Common myeloid progenitor, CD34-positive (primary cell): Measurements from ENCODE around the gene CEP164.
A peak's percentile ranks its signal among the peaks of the same experiment; 100 is the strongest.

Experiments
- CTCF ChIA-PET: fragments of 350-600 bp; sonication (Branson Sonifier 250); formaldehyde crosslinking; loops from one replicate; lab custom pipeline; 2021; ENCODE audit warnings: antibody characterized with exemption; lab: Charles Lee
- POLR2A ChIA-PET: fragments of 350-600 bp; sonication (Branson Sonifier 250); formaldehyde crosslinking; loops from one replicate; lab custom pipeline; 2021; ENCODE audit warnings: antibody characterized with exemption; lab: Charles Lee
- DNase-seq, 3 donors: peaks; one replicate each; pipeline versions ENCODE4 v3.0.0 to v3.0.0-alpha.2; 2013
- H3K27ac ChIP-seq, 2 experiments: 1 replicate in 1 of 2; 2 replicates in 1 of 2; pipeline ENCODE4 v1.7.0; 2013; ENCODE audit warnings: inconsistent platforms in 2 of 2, low read length in 2 of 2, mild to moderate bottlenecking in 2 of 2, low read depth in 1 of 2, moderate library complexity in 1 of 2; ENCODE audit not compliant: severe bottlenecking in 2 of 2, insufficient read depth in 1 of 2, poor library complexity in 1 of 2
- H3K27me3 ChIP-seq, 5 experiments: replicated peaks in 2 of 5; 1 replicate in 3 of 5; 2 replicates in 2 of 5; pipeline versions ENCODE4 v1.6.1 to v1.7.0; 2013; ENCODE audit warnings: low read length in 4 of 5, mild to moderate bottlenecking in 2 of 5, moderate library complexity in 2 of 5, inconsistent platforms in 1 of 5; ENCODE audit not compliant: insufficient read depth in 5 of 5, control insufficient read depth in 4 of 5
- H3K36me3 ChIP-seq, 4 experiments: 1 replicate in 2 of 4; 2 replicates in 2 of 4; pipeline versions ENCODE4 v1.6.1 to v1.7.0; 2013; ENCODE audit warnings: low read length in 3 of 4, control low read depth in 1 of 4, mild to moderate bottlenecking in 1 of 4; ENCODE audit not compliant: control insufficient read depth in 4 of 4, insufficient read depth in 4 of 4
- H3K4me1 ChIP-seq, 4 experiments: 1 replicate in 3 of 4; 2 replicates in 1 of 4; pipeline versions ENCODE4 v1.6.1 to v1.7.1; 2013; ENCODE audit warnings: low read length in 3 of 4, mild to moderate bottlenecking in 3 of 4, control low read depth in 1 of 4, inconsistent platforms in 1 of 4, moderate library complexity in 1 of 4; ENCODE audit not compliant: control insufficient read depth in 4 of 4, insufficient read depth in 4 of 4; ENCODE audit errors: control extremely low read depth in 1 of 4
- H3K4me3 ChIP-seq, 7 experiments: 1 replicate in 4 of 7; 2 replicates in 3 of 7; pipeline versions ENCODE4 v1.5.1 to v1.7.0; 2013; ENCODE audit warnings: mild to moderate bottlenecking in 7 of 7, low read length in 6 of 7, moderate library complexity in 6 of 7, inconsistent platforms in 2 of 7, low read depth in 2 of 7, control low read depth in 1 of 7; ENCODE audit not compliant: insufficient read depth in 4 of 7, control insufficient read depth in 1 of 7; ENCODE audit errors: extremely low read depth in 1 of 7
- H3K9me3 ChIP-seq, 5 experiments: 1 replicate in 4 of 5; 2 replicates in 1 of 5; pipeline versions ENCODE4 v1.6.1 to v1.7.1; 2013; ENCODE audit warnings: low read length in 4 of 5, mild to moderate bottlenecking in 2 of 5, inconsistent platforms in 1 of 5, low read depth in 1 of 5, moderate library complexity in 1 of 5; ENCODE audit not compliant: control insufficient read depth in 4 of 5, insufficient read depth in 2 of 5; ENCODE audit errors: control extremely low read depth in 1 of 5
- WGBS: methylation state at CpG from one replicate; pipeline ENCODE4 v1.1.5; 2013; ENCODE audit not compliant: insufficient coverage; 5-methylcytosine and 5-hydroxymethylcytosine counted together

CEP164 gene

DNA sequence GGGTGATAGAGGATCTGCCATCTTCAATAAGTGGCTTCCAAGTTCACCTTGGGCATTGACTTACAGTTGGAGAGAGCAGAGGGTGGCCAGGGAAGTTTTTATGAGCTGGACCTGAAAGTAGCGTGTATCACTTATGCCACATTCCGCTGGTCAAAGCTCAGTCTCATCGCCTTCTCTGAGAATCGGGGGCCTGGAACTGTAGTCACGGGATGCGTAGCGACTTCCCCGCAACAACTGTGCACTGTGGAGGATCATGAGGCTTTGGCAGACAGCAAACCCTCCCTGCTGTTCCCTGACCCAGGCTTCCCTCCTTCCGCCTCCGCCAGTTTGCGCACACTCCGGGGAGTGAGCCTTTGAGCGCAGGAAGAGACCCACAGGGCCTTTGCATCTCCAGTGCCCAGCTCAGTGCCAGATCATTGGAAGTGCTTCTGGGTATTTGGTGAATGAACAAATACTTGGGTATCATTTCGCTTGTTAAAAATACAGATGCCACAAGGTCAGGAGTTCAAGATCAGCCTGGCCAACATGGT, 95.5 kb downstream of the CEP164 start:
- DNase-seq: no peak

GRCh38 chr11:117424781-117425180, 97.1 kb downstream of the CEP164 start:
- Histone ChIP-seq H3K27ac (no peak overlapping the region), H3K36me3 (no peaks in the 10 kb centered on the region), H3K4me3 (no peak overlapping the region), H3K4me1 (no peaks in the 10 kb centered on the region), H3K27me3 (peaks cover 0 to 5% (median 0%) of the 10 kb centered on the region in 5 experiments), H3K9me3 (no peaks in the 10 kb centered on the region)
- POLR2A ChIA-PET: interaction anchor here (0.6 kb wide), 1 partner anchor 31 kb away, joined by 3 read pairs; no protein-coding TSS in a partner anchor
- no peak for DNase-seq
- WGBS: 98% methylated on average over 4 of the region's 4 CpGs
- CTCF ChIA-PET: interaction anchor here (0.6 to 4.4 kb wide), 15 partner anchors 9 to 522 kb away, joined by 3 to 43 read pairs (median 3); no protein-coding TSS in a partner anchor

More for the DNA sequence above, 95.5 kb downstream of the CEP164 start:
- Histone ChIP-seq H3K27ac (no peak overlapping the region), H3K9me3 (no peaks in the 10 kb centered on the region), H3K4me3 (no peak overlapping the region), H3K27me3 (peaks cover 0 to 5% (median 0%) of the 10 kb centered on the region in 5 experiments), H3K4me1 (no peaks in the 10 kb centered on the region), H3K36me3 (no peaks in the 10 kb centered on the region)
- ChIA-PET CTCF (interaction anchor here (1.3 to 2.3 kb wide), 2 partner anchors 21 to 386 kb away, joined by 4 to 7 read pairs; no protein-coding TSS in a partner anchor), POLR2A (no interaction called here)
- 88% methylated on average over 10 of the region's 14 CpGs for WGBS

DNA sequence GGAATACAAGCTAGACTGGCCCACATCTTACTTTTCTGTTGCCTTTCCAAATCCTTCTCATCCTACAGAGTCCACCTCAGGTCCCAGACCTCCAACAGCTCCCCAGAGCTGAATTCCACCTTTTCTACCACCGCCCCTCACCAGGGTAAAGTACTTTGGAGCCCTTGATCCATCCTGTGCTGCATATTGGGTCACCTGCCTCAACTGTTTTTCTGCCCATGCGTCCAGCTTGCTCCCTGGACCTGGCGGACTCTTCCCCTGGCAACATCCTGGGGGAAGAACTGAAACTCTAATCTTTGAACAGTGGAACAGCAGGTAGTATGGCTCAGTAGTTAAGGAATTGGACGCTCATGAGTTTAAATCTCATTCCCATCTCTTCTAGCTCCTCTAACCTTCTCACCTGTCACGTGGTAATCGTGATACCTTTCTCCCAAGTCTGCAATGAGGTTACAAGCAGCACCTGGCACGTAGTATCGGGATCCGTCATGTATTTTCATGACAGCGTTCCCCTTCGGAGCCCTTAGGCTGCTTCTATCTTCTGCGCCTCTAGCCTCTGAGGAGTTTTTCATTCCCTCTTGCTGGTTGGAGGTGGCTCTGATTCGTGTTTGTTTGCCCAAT, 98.1 kb downstream of the CEP164 start:
- Histone ChIP-seq H3K4me3 (no peak overlapping the region), H3K4me1 (no peaks in the 10 kb centered on the region), H3K27me3 (peaks cover 0 to 5% (median 0%) of the 10 kb centered on the region in 5 experiments), H3K9me3 (no peaks in the 10 kb centered on the region), H3K27ac (no peak overlapping the region), H3K36me3 (no peaks in the 10 kb centered on the region)
- ChIA-PET POLR2A (no interaction called here), CTCF (interaction anchor here (0.6 to 4.4 kb wide), 26 partner anchors 10 to 628 kb away, joined by 3 to 43 read pairs (median 4); no protein-coding TSS in a partner anchor)
- WGBS: 73% methylated on average over 10 of the region's 13 CpGs
- DNase-seq: no peak

DNA sequence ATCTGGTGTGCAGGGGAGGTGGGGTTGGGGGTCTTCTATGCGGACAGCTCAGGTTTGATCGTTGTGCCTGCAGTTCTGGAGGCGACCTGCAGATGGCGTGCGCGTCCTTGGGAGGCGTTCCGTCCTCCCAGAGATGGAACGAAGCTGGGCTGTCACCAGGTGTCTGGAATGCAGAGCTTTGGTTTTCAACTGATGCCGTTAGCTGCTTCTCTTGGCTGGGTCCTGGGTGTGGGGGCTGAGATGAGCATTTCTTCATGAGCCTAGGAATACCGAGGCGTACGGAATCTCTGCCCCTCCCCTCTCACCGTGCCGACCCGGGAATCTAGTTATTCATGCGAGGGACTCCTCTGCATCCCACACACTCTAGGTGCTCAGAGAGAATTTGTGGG, 98.6 kb downstream of the CEP164 start:
- Histone ChIP-seq H3K9me3 (no peaks in the 10 kb centered on the region), H3K36me3 (no peaks in the 10 kb centered on the region), H3K27me3 (peaks cover 0 to 5% (median 0%) of the 10 kb centered on the region in 5 experiments), H3K4me1 (no peaks in the 10 kb centered on the region), H3K27ac (no peak overlapping the region), H3K4me3 (no peak overlapping the region)
- POLR2A ChIA-PET: no interaction called here
- peak; percentile 41 to 62 (median 50) for DNase-seq
- CTCF ChIA-PET: interaction anchor here (0.6 to 4.4 kb wide), 24 partner anchors 10 to 627 kb away, joined by 3 to 43 read pairs (median 4); no protein-coding TSS in a partner anchor
- 10% methylated on average over 7 of the region's 17 CpGs for whole genome bisulfite sequencing

GRCh38 chr11:117426941-117427340, 99.3 kb downstream of the CEP164 start:
- CTCF ChIA-PET: interaction anchor here (0.8 to 4.4 kb wide), 17 partner anchors 11 to 519 kb away, joined by 3 to 43 read pairs (median 4); no protein-coding TSS in a partner anchor
- no peaks in the 10 kb centered on the region for H3K36me3 ChIP-seq
- 96% methylated on average over 7 of the region's 7 CpGs for WGBS
- no peak overlapping the region for H3K27ac ChIP-seq
- POLR2A ChIA-PET: no interaction called here
- DNase-seq: no peak
- peaks cover 0 to 7% (median 0%) of the 10 kb centered on the region in 5 experiments for H3K27me3 ChIP-seq
- no peaks in the 10 kb centered on the region for H3K4me1 ChIP-seq
- H3K4me3 ChIP-seq: no peak overlapping the region
- no peaks in the 10 kb centered on the region for H3K9me3 ChIP-seq

- Histone ChIP-seq H3K27ac (no peak overlapping the region), H3K4me3 (no peak overlapping the region), H3K27me3 (peaks cover 0 to 7% (median 0%) of the 10 kb centered on the region in 5 experiments), H3K9me3 (no peaks in the 10 kb centered on the region), H3K36me3 (no peaks in the 10 kb centered on the region), H3K4me1 (no peaks in the 10 kb centered on the region)
- ChIA-PET POLR2A (no interaction called here), CTCF (interaction anchor here (0.8 to 4.4 kb wide), 10 partner anchors 11 to 519 kb away, joined by 3 to 43 read pairs (median 8); no protein-coding TSS in a partner anchor)
- DNase-seq: no peak
- 96% methylated on average over 8 of the region's 11 CpGs for whole genome bisulfite sequencing
These were observed 99.8 kb downstream of the CEP164 start for GRCh38 chr11:117427356-117427874.
